ENCODE results near the gene KIF5B.
"Not testable (repeated sequence)": the region's sequence is repeated elsewhere in the genome, so short reads cannot be mapped to it uniquely, and the experiment has no call there.

The KIF5B gene

DNA sequence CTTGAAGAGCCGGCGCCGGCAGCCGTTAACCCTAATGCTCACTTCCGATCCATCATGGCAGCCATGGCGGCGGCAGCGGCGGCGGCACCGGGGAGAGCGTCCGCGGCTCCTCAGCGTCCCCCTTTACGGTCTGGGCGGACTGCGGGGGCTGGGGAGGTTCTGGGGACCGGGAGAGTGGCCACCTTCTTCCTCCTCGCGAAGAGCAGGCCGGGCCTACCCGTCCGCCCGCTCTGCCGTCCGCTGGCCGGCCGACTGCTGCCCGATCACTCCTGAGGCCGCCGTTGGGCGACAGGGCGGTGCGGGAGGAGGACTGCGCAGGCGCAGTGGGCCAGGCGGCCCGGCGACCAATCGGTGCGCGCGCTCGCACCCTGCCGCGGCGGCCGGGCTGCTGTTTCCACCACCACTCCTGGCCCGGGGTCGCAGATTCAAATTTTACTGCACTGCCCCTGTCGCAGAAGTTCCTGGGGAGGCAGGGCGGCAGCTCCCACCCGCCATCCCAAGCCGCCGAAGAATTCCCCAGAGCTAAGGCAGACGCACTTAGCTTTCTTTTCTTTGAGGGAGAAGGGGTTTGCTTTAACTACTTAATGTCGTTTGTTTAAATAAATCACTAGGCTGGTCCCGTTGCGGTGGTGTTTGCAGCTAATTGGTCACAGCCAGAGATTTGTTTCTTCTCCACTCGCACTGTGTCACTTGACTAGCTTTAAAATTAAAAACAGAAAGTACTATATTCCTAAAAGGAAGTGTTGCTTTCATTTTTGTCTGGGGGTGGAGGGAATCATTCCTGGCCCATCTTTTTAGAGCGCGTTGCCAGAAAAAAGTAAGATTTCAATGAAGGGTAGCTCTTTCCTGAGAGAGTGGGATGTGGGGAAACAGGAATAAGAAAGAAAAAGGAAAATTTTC is at the start of gene KIF5B:
TSS of gene KIF5B (minus strand) at position 290 of the 900 bp plus-strand sequence. CDS start 452 bp downstream, outside the sequence.
- peak; percentile 97 for DNase-seq (ENCODE audit: low read depth, low spot score)

DNA sequence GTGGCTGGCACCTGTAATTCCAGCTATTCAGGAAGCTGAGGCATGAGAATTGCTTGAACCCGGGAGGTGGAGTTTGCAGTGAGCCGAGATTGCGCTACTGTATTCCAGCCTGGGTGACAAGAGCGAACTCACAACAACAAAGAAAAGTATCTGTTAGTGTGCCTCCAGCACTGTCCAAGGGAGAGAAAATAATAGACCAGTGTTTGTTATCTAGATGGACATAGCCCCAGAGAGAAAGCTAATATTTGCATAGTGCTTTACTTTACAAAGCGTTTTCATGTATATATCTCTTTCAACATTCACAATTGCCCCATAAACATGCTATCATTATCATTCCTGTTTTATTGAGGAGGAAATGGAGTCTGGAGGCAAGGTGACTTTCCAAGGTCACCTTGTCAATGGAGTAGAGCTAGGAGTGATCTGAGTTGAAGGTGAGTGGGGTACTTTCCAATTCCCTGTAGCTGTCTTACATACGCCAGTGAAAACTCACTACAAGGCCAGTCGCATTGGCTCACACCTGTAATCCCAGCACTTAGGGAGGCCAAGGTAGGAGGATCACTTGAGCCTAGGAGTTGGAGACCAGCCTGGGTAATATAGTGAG is 49.7 kb upstream of the KIF5B start:
- DNase-seq (ENCODE audit: low read depth, low spot score): no peak

DNA sequence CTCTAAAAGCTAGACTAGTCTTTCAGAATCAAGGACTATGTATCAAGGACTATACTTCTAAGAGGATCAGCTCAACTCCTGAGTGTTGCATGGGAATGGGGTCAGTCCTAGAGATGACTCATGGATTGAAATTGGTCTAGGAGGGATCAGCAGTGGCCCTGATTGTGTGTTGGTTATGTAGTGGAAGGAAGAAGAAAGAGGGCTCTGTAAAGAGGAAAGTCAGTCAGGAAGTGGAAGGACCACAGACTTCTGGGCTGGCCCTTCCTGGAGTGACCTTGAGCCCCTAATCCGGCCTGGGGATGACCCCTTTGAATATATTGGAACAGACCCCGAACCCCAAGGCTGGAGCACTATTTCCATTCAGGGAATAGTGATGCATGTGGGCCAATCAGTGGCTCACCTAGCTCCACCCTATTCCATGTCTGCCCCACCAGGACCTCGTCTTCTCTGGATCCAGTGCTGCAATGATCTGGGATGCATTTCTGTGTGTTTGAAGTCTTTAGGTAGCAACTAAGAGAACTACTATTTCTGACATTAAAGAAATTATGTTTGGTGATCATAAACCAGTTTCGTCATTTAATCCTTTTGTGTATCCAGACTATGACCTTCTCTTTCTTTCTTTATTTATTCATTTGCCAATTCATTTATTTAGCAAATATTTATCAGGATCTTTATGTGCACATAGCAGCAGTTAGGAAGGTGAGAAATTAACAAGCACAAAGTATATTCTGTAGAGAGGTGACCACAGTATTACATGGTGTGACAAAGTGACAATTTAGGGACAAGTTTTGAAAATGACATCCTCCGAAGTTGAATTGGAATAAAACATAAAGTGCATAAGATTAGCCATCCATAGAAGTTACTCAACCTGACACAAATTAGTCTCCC is 48.6 kb upstream of the KIF5B start:
- peak; percentile 12 for DNase-seq (ENCODE audit: low read depth, low spot score)

DNA sequence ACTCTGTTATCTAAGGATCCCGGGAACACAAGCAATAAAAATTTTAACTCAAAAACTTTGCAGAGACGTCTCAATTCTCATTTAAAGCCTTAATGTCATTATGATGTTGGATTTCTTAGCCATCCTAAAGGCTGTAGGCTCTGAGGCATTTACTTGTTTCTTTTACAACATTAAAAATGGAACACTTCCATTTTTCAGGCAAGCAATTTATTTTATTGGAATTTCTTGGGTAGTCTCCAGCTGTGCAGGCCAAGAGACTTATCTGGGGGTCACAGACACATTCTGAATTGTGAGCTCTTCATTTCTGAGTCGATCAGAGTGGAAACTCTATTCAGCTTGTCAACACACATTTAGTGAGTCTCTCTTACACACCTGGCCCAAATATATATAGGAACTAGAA is 48.0 kb upstream of the KIF5B start:
- no peak for DNase-seq (ENCODE audit: low read depth, low spot score)

DNA sequence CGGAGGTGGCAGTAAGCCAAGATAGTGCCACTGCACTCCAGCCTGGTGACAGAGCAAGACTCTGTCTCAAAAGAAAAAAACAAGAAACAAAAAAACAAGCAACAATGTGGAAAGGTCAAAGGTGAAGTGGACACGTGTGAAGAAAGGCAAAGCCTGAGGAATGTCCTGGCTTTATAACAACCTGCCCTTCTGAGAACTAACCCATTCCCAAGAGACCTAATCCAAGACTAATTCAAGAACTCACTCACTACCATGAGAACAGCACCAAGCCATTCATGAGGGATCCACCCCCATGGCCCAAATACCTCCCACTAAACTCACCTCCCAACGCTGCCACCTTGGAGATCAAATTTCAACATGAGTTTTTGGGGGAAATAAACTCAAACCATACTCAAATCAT is 47.5 kb upstream of the KIF5B start:
- DNase-seq (ENCODE audit: low read depth, low spot score): no peak

DNA sequence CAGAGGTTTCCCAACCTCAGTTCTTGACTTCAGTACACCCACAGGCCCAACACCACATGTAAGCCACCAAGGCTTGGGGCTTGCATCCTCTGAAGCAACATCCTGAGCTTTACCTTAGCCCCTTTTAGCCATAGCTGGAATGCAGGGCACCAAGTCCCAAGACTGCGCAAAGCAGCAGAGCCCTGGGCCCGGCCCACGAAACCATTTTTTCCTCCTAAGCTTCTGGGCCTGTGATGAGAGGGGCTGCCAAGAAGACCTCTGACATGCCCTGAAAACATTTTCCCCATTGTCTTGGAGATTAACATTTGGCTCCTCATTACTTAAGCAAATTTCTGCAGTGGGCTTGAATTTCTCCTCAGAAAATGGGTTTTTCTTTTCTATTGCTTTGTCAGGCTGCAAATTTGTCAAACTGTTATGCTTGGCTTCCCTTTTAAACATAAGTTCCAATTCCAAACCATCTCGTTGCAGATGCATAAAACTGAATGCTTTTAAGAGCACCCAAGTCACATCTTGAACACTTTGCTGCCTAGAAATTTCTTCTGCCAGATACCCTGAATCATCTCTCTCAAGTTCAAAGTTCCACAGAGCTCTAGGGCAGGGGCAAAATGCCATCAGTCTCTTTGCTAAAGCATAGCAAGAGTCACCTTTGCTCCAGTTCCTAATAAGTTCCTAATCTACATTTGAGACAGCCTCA is 42.5 kb upstream of the KIF5B start:
- not testable (repeated sequence) for DNase-seq (ENCODE audit: low read depth, low spot score)

DNA sequence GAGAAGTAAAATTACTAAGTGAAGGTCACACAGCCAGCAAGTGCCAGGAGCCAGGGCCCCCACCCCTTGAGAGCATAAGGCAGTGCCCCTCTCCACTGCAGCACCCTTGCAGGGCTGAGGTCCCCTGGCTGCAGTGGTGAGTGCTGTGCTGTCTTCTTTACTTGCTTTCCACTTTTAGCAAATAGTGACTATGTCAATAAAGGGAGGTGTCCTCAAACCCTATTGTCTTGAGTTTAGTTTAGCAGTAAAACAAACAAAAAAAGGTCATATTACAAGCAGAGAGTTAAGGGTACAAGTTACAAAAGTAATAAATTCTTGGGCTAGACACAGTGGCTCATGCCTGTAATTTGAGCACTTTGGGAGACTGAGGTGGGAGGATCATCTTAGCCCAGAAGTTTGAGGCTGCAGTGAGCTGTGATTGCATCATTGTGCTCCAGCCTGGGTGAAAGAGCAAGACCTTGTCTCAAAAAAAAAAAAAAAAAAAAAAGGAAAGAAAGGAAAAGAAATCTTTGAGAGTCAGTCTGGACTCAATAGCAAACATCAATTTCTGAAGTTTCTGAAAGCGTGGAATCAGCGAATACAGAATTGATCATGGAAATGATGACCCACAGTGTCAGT is 39.0 kb upstream of the KIF5B start:
- DNase-seq (ENCODE audit: low read depth, low spot score): no peak

DNA sequence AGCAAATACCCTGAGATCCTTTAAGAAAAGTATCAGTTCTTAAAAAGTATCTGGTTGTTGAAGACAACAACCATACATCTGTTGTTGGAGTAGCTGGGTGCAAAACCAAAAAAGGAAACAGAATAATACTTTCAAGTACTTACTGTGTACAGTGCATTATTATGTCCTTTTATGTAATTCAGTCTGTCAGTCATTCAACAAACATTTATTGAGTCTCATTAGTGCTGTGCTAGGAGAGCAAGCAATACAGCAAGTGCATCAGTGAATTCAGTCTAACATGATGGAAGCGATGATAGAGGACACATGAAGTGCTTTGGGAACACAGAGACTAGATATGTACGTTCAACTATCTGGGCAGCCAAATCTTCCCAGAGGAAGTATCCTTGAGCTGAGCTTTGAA is 37.4 kb upstream of the KIF5B start:
- DNase-seq (ENCODE audit: low read depth, low spot score): no peak

DNA sequence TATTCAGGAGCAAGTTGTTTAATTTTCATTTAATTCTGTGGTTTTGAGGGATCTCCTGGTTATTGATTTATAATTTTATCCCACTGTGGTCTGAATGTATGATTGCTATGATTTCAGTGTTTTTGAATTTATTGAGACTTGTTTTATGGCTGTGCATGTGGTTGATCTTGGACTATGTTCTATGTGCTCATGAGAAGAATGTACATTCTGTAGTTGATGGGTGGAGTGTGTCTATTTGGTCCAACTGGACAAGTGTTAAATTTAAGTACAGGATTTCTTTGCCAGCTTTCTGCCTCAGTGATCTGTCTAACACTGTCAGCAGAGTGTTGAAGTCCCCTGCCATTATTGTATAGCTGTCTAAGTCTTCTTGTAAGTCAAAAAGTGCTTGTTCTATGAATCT is 34.8 kb upstream of the KIF5B start:
- DNase-seq (ENCODE audit: low read depth, low spot score): no peak

DNA sequence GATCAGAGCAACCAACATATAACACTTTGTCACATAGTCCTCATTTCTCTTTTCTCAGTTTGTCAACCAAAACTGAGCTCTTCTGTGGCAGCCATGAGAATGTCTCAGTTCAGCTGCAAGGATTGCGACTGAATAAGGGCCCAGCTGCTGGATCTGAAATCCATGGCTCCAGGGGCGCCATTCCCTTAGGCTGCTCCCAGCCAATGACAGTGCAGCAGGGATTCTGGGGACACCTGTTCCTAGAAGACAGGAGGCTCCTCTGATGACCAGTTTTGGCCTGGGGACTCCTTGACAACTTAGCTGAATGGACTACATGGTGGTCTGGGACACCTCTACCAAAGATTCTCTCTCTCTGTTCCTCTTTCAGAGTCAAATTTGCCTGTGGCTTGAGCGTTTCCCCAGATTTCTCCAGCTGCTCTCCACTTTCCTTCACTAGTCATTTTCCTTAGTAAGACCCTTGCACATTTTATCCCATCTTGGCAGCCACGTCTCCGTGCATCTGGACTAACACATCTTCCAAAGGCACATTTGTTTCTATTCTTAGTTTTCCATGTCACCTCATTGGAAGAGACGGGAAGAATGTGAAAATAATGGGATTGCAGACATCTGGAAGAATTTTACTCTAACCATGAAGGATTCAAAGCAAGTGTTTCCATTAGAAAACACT is 28.1 kb upstream of the KIF5B start:
- DNase-seq (ENCODE audit: low read depth, low spot score): no peak

DNA sequence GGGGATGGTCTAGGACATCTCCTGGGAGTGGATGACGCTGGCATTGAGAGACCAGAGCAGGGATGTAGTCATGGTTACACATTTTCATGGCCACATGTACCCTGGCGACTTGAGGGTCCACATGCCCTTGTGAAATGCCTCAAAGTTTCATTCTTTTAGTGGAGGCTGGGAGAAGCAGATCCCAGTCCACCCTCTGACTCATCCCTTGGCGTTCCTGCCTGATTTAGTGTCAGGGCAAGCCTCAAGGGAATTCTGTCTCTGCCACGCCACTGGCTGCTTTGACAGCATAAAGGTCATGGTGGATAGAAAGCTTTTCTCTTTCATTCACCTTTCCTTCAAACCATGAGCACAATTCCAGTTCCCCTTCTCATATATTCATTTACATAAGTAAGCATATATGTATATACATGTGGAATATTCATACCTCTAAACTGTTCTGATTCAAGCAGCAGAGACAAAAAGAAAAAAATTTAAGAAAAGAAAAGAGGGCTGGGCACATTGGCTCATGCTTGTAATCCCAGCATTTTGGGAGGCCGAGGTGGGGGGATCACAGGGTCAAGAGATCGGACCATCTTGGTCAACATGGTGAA is 21.8 kb upstream of the KIF5B start:
- peak; percentile 70 for DNase-seq (ENCODE audit: low read depth, low spot score)

DNA sequence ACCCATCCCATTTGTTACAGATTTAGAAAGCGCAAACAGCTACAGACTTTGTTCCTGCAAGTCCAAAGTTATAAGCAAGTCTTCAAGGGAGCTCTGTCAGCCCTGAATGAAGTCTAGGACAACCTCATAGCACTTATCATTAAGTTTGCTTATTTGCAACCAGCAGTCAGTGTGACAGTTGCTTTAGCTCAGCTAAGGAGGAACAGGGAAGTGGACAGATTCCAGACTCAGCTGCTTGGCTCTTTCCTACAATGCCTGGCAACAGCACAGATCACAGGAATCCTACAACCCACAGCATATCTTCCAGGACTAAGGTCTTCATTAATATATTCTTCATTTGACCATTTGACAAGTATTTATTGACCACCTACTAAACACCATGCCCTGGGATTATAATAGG is 17.4 kb upstream of the KIF5B start:
- DNase-seq (ENCODE audit: low read depth, low spot score): peak; percentile 20

DNA sequence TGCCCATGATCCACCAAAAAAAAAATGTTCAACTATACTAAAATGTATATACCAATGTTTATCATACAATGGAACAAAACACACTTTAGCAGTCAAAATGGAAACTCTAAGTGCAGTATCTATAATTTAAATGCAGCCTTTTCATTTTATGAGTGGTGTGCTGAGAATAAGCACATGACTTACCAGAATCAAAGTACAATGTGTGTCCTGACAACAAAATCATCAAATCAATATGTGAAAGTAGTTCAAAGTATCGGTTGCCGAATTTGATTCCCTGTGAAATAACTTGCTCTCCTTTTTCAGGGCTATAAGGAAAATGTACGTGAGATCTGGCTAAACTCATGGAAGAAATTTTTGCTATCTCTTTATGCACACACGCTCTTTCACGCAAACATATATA is 16.9 kb upstream of the KIF5B start:
- no peak for DNase-seq (ENCODE audit: low read depth, low spot score)

DNA sequence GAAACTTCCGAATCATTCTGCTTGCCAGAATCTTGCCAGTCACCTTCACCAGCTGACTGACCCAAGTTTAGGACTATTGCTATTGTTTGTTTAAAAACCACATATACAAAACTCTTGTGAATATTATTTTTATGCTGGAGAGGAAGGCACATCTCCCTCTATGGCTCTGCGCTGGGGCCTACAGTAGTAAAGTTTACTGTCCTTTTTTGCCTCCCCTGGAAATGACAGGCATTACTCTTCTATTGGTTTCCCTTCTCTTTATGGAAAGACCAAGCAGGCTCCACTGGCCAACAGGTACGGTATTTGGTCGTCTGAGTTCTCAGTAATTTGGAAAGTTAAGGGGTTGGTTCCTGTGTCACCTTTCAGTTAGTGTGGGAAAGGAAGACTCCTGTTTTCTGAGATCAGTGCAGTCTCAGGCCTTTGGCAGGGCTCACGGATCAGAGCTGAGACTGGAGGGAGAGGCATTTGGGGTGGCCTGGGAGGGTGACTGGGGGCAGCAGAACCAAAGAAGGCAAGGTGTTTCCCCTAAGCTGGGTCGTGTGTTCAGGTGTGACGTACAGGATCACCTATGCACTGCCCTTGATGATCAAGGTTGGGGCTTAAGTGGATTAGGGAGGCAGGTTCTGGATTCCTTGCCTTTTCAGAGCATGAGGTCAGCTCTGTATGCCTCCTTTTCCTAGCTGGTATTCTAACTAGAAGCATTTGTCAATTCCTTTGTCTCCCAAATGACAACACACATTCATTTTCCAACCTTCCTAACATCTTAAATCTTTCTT is 16.0 kb upstream of the KIF5B start:
- no peak for DNase-seq (ENCODE audit: low read depth, low spot score)

DNA sequence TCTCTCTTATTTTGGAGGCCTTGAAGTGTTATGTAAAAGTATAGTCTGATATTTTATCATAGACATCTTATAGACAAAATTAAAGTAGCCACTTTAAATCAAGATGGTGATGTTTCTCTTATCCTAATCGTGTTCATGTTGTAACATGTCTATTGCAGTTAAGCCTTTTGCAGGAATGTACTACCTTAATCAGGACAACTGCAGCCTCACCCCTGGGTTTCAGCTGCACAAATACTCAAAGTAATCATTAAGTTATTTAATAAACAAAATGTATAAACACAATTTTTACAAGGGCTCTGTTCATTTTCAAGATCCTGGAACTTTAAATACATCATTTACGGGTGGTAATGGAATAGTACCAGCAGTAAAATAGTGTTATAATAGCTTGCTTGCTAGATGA is 14.4 kb upstream of the KIF5B start:
- no peak for DNase-seq (ENCODE audit: low read depth, low spot score)

DNA sequence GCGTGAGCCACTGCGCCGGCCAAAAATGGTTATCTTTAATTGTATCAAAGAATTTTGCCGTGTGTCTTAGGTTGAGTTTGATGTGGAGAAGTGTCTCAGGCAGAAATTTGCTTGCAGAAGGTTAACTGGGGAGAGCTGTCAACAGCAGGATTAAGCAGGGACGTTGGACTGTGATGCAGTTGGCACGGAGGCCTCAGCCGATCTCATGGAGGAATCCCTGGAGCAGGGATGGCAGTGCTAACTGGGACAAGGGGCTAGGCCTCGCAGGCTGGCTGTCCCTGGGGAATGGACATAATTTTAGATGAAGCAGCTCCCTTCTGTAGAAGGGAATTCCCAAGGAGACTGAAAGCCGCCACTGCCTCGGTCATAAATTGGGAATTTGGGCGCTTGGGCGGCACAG is 12.3 kb upstream of the KIF5B start:
- DNase-seq (ENCODE audit: low read depth, low spot score): no peak

DNA sequence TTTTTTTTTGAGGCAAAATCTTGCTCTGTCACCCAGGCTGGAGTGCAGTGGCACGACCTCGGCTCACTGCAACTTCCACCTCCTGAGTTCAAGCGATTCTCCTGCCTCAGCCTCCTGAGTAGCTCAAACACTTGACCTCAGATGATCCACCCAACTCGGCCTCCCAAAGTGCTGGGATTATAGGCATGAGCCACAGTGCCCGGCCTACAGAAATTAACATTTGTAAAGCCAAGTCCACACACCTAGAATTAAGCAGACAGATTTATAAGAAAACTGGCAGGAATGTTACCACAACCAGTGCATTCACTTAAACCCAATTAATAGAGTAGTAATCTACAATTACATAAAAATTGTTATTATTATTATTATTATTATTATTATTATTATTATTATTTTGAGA is 11.7 kb upstream of the KIF5B start:
- not testable (repeated sequence) for DNase-seq (ENCODE audit: low read depth, low spot score)

DNA sequence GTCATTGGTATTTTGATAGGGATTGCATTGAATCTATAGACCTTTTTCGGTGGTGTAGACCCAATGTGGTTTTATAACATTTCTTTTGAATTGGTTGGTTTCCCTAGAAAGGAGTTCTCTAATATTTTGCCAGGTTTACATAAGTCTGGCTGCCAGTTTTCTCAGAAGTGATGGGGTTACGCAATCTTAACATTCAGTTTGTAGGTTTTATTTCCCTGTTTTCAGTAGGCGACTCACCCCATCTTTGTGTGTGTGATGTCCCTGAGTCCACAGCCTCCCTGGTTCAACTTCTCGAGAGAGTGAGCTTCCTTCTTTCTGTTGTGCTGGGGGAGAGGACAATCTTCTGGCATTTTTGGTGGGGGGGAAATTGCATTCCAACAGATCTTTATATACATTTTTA is 9.6 kb upstream of the KIF5B start:
- DNase-seq (ENCODE audit: low read depth, low spot score): peak; percentile 17

DNA sequence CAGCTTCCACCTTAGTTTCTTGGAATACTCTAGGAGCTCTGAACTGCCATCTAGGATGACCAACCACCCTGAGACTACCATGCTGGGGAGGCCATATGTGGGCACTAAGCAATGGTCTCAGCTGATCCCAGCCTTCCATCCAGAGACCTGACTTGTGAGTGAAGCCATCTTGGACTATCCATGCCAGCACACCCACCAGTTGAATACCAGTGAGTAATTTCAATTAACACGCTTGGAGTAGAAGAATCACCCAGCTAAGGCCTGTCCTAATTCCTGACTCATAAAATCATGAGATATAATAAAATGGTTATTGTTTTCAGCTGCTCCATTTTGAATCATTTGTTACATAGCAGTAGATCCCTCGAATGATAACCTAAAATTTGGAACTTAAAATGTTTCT is 5.2 kb upstream of the KIF5B start:
- DNase-seq (ENCODE audit: low read depth, low spot score): no peak

All from astrocyte of the hippocampus (primary cell).